Activated T-cell treated with anti-CD3 and anti-CD28 coated beads for 4 hours (primary cell): ENCODE results near the gene CLDN4.
A peak's percentile ranks its signal among the peaks of the same experiment; 100 is the strongest.
"Not testable (repeated sequence)": the region's sequence is repeated elsewhere in the genome, so short reads cannot be mapped to it uniquely, and the experiment has no call there.

ENCODE experiments used
- DNase-seq: peaks from one replicate; pipeline ENCODE4 v3.0.0-alpha.2; 2020

CLDN4 gene

DNA sequence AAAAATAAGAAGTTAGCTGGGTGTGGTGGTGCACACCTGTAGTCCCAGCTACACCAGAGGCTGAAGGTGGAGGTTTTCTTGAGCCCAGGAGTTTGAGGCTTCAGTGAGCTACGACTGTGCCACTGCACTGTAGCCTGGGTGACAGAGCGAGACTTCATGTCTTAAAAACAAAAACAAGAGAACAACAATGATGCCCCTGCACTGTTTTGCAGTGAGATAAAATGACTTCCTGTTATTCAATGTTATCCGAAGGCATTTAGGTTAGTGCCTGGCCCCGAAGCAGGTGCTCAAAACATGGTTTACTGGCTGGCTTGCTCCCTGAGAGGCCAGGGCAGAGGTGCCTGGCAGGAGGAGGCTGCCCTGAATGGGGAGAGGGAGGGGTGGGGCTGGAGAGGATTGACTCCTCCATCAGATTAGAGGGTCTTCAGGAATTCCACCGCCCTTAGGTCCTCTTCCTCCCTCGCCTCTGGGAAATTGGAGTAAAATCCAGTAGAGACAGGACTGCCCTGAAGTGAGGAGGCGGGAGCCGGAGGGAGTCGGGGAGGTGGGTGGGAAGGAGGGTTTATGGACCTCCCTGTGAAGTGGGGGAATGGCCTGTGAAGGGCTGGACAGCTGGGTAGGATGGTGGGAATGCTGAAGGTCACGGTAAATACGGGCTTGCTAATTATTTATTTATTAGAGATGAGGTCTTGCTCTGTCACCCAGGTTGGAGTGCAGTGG, 6.8 kb upstream of the CLDN4 start:
- DNase-seq: no peak

DNA sequence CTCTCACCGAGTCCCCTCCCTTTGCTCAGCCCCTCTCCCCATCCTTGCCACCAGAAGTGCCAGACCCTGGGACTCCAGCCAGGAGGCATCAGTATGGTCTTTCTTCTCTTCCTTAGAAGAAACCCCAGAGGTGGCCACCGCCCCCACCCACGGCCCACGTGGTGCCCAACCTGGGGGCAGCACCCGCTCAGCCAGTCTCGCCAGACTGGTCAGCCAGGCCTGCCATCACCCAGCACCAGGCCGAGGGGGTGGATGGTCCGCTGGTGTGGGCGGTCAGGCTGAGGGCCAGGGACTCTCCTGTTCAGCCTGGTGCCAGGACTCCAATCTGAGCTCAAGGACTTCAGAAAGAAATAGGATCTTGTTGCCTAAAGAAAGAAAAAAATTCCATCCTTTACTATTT, 5.8 kb upstream of the CLDN4 start:
- DNase-seq: no peak

DNA sequence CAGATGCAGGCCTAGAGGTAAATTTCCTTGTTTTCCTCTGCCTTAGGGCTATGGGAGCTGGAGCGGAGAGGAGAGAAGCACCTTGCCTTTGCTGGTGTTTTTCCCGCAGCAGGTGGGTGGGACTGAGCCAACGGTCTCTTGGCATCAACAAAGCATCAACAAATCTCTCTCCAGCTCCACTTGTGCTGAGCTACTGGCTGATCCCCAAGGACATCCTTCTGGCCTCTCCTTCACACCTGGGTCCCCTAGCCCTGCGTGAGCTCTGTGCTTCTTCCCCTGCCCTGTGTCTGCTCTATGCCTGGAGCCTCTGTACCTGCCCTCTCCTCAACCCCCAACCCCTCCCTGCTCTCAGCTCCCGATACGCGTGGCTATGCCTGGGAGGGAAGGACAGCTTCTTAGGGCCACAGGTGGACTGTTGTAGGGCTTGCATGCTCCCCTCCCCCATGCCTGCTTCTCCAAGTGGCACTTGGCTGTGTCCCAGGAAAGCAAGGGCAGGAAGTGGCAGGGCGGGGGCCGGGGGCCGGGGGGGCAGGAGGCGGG, 3.2 kb upstream of the CLDN4 start:
- no peak for DNase-seq

DNA sequence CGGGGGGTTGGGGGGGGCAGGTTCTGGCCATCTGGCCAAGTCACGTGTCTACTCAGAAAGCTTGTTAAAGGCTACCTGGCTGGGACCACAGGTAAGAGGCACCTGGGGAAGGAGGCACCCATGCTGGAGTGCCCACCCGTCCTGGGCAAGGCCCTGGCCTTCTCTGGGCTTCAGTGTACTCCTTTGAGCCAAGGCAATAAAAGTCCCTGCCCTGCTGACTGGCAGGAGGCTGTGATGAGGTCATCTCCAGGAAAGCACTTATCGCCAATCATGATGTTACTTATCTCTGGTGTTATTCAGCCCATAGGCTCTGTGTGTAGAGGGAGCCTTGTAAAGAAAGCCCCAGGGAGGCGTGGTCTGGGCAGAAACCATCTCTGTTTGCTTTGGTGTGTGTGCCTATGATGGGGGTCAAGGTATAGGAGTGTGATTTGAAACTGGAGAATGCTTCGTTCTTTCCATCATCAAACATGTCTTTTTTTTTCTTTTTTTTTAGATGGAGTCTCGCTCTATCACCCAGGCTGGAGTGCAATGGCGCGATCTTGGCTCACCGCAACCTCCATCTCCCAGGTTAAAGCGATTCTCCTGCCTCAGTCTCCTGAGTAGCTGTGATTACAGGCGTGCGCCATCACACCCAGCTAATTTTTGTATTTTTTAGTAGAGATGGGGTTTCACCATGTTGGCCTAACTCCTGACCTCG, 2.5 kb upstream of the CLDN4 start:
- DNase-seq: no peak

DNA sequence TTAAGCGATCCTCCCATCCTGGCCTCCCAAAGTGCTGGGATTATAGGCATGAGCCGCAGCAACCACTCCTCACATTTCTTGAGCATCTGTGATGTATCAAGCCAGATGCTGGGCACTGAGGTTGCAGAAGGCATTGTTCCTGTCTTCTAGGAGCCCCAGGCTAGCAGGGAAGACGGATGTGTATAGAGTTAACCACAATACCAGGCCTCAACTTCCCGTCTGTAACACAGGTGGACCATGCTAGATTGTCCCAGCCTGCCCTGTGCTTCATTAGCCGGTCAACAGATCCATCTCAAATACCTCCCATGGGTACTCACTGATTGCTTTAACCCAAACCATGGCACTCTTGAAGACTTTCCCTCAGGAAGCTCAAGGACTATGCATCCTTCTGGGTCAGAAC, 1.8 kb upstream of the CLDN4 start:
- no peak for DNase-seq

DNA sequence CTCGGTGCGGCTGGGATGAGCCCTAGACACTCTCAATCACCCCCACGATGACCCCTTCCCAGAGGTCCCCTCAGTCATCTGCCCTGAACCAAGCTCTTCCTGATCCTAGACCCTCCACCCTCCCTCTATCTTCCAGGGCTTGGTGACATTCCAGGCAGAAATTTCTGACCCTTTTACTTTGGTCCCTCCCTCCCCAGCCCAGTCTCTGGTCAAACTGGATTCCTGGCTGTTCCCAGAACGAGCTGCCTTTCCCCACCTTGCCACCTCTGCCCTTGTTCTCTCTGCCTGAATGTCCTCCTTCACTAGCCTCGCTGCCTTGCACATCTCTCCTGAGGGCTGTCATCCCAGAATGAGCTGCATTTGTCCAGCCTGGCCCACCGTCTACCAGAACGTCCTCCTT, 1.3 kb upstream of the CLDN4 start:
- no peak for DNase-seq

DNA sequence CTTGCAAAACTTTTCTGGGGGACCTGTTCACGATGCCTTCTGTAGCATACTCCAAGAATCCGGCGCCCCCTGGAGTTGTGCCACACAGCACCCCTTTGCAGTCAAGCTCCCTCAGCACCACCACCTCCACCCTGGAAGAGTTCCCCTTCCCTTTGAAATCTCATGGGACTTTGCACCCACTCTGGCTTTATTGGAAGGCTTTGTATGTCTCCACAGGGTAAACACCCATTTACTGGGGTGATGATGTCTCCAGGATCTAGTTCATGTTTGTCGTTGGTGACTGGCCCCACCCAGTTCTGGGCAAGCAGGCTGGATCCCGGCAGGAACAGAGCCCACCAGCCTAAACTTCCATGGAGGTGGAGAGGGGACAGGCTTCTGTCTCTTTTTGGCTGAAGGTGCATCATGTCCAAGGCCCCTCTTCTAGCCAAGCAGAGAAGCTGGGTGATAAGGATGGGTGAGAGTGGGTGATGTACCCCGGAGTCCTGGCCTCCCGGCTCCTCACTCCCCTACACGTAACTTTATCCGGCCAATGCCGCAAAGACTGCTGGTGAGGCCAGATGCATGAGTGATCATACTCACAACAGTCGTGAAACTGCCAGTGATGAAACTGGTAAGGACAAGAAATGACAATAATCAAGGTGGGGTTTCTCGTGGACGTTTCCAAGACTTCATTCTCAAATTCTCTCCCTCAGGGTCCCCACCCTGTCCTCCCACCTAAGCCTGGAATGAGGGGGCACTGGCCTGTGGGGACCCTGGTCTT, 695 bp upstream of the CLDN4 start:
- DNase-seq: no peak

DNA sequence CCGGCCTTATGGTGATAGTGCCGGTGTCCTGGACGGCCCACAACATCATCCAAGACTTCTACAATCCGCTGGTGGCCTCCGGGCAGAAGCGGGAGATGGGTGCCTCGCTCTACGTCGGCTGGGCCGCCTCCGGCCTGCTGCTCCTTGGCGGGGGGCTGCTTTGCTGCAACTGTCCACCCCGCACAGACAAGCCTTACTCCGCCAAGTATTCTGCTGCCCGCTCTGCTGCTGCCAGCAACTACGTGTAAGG, 713 bp downstream of the CLDN4 start:
- no peak for DNase-seq

DNA sequence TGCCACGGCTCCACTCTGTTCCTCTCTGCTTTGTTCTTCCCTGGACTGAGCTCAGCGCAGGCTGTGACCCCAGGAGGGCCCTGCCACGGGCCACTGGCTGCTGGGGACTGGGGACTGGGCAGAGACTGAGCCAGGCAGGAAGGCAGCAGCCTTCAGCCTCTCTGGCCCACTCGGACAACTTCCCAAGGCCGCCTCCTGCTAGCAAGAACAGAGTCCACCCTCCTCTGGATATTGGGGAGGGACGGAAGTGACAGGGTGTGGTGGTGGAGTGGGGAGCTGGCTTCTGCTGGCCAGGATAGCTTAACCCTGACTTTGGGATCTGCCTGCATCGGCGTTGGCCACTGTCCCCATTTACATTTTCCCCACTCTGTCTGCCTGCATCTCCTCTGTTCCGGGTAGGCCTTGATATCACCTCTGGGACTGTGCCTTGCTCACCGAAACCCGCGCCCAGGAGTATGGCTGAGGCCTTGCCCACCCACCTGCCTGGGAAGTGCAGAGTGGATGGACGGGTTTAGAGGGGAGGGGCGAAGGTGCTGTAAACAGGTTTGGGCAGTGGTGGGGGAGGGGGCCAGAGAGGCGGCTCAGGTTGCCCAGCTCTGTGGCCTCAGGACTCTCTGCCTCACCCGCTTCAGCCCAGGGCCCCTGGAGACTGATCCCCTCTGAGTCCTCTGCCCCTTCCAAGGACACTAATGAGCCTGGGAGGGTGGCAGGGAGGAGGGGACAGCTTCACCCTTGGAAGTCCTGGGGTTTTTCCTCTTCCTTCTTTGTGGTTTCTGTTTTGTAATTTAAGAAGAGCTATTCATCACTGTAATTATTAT, 1.2 kb downstream of the CLDN4 start:
- DNase-seq: no peak

DNA sequence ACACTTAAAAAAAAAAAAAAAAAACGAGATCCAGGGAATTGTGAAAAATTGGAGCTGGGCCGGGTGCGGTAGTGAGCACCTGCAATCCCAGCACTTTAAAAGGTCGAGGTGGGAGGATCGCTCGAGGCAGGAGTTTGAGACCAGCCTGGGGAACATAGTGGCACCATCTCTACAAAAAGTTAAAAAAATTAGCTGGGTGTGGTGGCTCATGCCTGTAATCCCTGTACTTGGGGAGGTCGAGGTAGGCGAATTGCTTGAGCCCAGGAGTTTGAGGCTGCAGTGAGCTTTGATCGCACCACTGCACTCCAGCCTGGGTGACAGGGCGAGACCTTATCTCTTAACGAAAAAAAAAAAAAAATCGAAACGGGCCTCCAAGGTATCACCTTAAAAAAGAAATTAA, 2.0 kb downstream of the CLDN4 start:
- no peak for DNase-seq

DNA sequence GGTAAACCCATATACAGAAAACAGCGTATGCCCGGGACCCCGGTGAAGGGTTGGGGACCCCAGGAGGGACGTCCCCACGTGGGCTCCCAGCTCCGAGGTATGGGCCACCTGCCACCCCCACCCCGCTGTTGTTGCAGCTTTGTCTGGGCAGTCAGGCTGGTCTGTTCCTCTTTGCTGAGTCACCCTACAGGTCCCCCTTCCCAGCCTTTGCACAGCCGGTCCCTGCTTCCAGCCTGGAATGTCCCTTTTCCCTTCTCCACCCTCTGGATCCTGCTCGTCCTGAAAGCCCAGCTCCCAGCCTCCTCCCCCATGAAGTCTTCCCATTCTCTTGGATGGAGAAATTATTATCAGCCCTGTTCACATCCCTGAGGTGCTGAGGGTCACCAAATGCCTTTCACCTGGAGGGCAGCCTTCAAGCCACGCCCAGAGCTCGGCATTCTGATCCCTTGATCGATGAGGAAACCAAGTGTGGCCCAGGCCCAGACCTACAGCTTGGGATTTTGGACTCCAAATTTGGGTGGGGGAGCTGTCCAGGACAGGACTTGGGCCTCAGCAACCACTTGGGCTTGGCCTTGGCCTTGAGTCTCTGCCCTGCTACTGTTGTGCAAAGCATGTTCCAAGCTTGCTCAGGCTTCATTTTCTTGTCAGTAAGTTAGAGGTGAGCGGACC, 2.6 kb downstream of the CLDN4 start:
- no peak for DNase-seq

DNA sequence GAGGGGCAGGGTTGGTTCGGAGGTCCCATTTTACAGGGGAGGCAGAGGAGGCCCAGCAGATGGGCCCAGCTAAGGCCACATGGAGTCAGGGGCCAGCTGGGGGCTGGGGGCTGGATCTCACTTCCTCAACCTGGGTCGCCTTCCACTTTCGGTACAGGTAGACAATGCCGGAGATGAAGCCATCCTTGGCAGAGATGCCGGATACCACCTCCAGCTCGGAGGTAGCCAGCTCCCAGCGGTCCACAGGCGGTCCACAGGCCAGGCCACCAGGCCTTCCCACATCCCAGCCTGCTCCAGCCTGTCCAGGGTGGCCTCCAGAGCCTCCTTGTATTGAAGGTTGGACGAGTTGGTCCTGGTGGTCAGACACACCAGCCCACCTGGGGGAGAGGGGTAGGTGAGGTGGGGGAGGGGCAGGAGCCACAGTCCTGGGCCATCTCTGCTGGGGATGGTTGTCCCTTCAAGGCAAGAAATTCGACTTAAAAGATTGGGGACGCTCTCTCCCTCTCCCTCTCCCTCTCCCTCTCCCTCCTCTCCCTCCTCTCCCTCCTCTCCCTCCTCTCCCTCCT, 3.9 kb downstream of the CLDN4 start:
- DNase-seq: no peak

DNA sequence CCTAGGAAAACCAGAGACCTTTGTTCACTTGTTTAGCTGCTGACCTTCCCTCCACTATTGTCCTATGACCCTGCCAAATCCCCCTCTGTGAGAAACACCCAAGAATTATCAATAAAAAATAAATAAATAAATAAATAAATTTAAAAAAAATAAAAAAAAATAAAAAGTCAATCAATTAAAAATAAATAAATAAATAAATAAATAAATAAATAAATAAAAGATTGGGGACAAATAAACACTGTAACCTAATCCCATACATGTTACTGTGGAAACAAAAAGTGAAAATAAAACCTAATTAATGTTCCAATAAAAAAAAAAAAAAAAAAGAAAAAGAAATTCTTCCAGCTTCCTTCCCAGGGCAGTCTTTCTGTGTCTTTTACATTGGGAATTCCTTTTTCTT, 6.4 kb downstream of the CLDN4 start:
- DNase-seq: not testable (repeated sequence)

DNA sequence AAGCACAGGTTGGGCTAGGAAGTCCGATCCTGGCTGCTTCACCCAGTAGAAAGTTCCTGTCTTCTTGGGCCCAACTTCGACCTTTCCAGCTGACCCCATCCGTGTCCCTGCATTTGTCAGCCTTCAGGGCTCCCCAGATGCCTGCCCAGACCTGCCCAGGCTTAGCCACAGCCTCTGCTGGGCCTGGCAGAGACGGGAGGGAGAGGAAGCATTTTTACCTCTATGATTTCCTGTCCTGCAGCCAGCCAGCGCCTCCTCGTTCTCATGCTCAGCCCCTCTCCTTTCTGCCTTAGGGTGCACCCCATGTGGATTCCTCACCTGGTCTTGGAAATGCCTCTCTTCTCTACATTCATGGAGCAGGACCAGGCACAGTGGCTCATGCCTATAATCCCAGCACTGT, 7.8 kb downstream of the CLDN4 start:
- no peak for DNase-seq

DNA sequence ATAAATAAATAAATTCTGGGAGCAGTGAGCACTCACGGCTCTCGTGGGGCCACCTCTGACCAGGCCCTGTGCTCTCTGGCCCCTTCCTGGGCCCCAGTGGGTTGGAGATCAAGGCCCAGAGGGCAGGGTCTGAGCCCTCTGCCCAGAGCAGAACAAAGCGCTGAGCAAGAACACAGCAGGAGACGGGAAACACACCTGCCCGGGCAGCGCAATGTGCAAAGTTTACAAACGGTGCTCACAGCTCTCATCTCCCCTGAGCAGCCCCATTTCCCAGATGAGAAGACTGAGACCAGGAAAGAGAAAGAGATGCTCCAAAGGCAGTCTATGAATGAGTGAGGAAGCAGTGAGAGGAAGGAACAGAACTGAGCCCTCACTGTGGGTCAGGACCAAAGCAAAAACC, 8.5 kb downstream of the CLDN4 start:
- no peak for DNase-seq

DNA sequence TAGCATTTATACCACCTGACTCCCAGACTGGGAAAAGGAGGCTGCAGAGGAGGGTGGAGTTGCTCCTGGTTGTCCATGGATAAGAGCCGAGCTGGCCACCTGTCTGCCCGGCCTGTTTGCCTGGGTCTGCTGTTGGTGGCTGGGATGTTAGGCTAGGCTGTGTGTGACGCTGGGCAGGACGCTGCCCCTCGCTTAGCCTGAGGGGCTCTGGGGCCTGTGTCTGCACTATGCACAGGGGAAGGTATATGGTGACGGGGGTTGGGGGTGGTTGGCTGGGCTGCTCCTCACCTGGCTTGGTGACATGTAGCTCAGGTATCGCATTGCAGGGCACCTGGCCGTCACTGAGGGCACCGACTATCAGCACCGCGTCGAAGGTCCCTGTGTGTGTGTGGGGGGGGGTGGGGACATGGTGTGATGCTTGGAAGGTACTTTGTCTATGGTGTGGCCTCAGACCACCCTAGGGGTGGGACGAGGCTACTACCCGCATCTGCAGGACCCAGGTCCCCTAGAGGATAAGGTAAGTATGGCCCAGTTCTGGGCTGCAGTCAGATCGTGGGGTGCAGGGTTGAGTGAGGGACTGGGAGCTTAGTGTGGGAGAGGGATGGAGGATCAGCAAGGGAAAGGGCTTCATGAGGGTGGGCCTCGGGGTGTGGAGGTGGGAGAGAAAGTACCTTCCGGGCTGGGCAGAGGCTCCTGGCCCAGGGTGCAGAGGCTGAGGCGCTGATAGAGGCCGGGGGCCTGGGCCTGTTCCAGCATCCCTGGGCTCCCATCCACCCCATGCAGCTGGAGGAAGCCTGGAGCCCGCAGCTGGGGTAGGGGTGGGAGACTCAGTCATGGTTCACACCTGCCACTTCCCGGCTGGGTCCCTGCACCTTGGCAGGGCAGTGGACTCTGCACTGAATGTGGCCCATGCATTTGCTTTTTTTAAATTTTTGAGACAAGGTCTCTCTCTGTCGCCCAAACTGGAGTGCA, 9.2 kb downstream of the CLDN4 start:
- no peak for DNase-seq

DNA sequence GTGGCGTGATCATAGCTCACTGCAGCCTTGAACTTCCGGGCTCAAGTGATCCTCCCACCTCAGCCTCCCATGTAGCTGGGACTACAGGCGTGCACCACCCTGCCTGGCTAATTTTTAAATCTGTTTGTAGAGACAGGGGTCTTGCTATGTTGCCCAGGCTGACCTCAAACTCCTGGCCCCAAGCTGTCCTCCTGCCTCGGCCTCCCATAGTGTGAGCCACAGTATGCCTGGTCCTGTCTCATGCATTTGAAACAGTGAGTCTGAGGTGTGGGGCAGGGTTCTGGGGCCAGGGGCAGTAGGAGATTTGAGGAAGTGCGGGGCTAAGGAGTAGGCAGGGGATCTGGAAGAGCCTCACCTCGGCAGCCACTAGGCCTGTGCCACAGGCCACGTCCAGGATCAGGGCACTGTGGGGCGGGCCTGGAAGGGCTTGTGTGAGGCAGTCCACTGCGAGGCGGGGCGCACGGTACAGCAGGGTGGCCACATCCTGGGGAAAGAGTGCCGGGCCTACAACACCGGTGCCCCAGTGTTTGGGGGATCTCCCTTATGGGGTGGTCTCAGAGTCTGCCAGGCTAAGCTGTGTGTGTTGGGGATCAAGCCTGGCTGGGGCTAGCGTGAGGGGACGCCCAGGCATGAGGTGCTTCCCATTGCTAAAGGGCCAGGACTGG, 10.1 kb downstream of the CLDN4 start:
- DNase-seq: no peak

DNA sequence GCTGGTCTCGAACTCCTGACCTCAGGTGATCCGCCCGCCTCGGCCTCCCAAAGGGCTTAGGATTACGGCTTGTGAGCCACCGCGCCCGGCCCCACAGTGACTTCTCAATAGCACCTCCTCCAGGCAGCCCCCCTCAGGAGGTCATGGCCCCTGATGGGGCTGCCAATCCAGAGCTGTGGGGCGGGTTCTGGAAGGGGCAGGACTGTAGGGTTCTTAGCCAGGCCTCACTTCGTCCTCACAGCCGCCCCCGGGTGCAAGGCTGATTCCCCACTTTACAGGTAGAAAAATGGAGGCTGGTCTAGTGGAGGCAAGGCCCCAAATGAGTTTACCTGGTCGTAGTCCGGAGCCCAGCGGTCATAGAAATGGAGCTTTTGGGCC, 10.9 kb downstream of the CLDN4 start:
- DNase-seq: no peak

DNA sequence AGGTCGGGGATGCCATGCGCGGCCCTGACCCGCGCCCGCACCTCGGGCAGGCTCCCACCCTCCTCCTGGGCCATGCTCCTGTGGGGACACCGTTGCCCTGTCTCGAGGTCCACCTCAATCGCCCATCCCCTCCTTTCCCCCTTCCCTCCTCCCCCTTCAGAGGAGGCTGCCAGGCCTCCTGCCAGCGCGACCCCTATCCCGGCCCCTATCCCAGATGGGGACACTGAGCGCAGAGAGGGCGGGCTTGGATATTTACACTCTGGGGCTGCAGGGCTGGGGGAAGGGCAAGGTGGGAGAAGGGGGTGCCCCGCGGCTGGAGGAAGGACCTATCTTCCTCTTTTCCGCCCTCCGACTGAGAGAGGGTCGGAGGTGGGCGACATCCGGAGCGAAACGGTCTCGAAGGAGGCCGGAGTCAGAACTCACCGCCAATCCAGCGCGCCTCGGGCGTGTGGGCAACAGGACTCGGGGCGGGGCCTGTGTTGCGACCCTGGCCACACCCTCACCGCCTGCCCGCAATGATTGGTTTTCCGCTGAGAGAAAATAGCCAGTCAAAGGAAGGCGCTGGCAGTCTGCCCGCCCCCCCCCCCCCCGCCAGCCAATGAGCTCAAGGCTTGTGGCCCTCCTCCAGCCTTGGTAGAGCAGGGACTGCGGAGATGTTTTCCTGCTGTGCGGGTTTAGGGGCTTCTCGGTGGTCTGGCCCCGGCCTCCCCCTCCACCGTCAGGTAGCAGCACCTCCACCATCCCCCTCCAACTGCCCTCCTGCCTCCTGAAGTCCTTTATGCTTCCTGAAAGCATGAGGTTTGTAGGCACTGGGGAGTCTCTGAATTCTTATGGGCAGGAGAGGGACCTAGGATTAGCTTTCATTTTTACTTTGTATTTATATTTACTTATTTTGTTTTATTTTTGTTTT, 11.5 kb downstream of the CLDN4 start, which contains the start of gene METTL27:
Gene METTL27, minus strand, starts transcription at position 450 of the 910 bp plus-strand sequence. Its CDS starts 376 bp downstream, at position 74.
- DNase-seq: peak; percentile 81
